DLD1 (cell line): ENCODE data around the gene TMEM238.

ENCODE experiments used
- in situ Hi-C: cut with HindIII; loops from 2 replicates; pipeline ENCODE4 v1.10.0; 2017; ENCODE audit warnings: low sequenced_read_pairs

Gene TMEM238

DNA sequence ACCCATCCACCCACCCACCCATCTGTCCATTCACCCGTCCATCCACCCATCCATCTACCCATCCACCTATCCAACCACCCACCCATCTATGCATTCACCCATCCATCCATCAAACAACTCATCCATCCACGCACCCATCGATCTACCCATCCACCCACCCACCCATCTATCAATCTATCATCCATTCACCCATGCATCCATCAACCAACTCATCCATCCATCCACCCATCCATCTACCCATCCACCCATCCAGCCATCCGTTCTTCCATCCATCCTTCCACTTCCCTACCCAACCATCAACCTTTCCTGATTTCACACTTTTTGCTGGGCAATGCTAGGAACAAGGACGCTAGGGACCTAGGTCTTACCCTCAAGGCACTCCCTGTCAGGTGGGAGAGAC, 2.1 kb downstream of the TMEM238 start:
- in situ Hi-C loops = no loop called here

- in situ Hi-C loops = no loop called here
Measured at GRCh38 chr19:55379174-55379573, 4.9 kb downstream of the TMEM238 start.

DNA sequence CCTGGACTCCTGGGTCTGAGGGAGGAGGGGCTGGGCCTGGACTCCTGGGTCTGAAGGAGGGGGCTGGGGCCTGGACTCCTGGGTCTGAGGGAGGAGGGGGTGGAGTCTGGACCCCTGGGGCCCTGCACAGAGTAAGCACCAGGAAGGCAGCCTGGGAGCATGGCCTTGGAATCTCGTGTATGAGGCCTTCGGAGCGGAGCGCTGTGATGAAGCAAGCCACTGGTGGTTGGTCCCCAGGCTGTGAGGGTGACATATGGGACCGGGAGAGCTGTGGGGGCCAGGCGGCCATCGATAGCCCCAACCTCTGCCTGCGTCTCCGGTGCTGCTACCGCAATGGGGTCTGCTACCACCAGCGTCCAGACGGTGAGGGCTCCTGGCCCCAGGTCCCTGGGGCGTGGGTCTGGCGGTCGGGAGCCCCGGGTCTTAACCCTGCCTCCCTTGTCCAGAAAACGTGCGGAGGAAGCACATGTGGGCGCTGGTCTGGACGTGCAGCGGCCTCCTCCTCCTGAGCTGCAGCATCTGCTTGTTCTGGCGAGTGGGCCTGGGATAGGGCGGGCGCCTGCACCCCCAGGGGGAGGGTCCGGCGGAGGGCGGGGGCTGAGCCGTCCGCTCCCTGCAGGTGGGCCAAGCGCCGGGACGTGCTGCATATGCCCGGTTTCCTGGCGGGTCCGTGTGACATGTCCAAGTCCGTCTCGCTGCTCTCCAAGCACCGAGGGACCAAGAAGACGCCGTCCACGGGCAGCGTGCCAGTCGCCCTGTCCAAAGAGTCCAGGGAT, 6.5 kb downstream of the TMEM238 start:
- in situ Hi-C loops = no loop called here

DNA sequence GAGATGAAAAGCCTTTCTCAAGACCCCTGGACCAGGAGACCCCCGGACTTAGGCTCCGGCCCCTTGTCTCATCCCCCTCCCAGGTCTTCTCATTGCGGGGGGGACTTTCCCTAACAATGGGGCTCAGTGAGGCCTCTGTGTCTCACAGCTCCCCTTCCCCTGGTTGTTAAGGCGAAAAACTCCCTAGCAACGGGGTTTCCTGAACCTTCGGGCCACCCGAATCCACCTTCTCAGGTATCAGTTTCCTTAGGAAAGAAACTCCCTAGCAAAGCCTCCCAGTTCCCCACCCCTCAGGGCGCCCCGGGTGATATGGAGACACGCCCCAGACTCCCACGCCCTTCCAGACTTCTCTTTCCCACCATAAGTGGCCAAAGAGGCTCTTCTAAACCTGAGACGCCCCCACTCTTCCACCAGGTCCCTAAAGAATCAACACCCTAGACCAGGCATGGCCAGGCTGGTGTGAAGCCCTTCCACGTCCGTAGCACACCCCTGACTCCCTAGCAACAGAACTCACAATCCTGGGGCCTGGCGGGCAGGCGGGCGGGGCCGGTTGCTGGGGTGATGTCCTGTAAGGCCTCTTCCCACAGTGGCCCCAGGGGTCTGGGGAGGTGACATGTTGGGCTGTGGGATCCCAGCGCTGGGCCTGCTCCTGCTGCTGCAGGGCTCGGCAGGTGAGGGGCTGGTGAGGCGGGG, 7.7 kb downstream of the TMEM238 start, which contains the start of gene TMEM190:
Gene TMEM190, plus strand, starts transcription at position 586 of the 693 bp plus-strand sequence. Its CDS starts 28 bp downstream, at position 614.
- in situ Hi-C loops = no loop called here

DNA sequence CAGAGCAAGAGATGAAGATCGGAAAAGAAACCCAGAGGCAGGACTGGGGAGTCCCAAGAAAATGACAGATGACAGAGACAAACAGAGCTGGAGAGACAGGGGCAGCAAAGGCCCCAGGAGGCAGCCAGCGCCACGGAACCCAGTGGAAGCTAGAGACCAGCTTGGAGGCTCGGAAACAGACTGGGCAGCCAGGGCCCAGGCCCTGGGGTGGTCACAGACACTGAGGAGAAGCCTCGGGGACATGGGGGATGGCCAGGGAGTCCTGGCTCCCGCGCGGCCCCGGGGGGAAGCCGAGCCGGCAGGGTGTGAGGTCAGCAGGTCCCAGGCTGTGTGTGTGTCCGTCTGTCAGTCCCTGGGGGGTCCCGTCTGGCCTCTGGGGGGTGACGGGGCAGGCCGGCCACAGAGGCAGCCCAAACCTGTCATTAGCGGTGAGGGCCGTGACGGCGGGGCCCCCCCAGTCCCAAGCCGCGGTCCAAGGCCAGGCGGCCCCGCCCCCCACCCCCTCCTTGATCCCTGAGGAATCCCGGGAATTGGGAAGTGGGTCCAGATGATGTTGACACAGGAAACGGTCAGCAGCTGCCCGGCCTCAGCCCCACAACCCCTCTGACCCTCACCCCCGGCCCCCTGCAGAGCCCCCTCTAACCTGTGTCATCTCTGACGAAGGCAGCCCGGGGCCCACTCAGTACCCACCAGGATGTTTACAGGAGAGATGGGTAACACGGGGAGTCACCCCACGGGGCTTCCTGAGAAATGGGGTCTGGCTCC, 9.9 kb downstream of the TMEM238 start:
- in situ Hi-C loops = no loop called here

- in situ Hi-C loops = no loop called here
Measured at GRCh38 chr19:55373306-55373992, 10.6 kb downstream of the TMEM238 start.

DNA sequence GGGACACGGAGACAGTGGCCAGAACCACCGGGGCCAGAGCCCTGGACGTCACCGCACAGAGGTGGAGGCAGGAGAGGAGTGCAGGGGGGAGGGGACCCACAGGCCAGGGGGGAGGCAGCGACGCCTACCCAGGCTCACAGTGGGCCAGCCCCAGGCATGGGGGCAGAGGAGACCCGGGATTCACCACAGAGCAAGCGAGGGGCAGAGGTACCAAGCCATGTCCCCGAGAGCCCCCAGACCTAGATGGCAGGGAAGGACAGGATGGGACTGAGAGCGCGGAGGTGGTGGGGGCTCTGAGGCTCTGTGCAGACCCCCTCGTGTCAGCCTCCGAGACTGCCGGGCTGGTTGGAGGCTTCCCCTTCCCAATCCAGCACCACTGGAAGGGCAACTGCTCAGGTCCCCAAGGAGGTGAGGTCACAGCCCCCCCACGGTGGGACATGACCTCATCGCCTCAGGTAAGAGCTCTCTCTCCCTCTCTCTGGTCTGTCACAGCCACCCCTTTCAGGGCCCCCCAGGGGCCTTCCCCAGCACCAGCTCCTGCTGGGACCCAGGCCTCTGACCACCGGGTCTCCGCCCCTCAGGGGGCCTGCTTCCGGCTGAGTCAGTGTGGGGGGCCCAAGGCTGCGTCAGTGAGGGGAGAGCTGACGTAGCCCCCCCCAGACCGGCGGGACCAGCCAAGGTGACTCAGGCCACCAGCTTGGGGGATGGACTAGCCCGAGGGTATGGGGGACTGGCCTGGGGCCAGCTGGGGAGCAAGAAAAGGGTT, 11.6 kb downstream of the TMEM238 start:
- in situ Hi-C loops = no loop called here

DNA sequence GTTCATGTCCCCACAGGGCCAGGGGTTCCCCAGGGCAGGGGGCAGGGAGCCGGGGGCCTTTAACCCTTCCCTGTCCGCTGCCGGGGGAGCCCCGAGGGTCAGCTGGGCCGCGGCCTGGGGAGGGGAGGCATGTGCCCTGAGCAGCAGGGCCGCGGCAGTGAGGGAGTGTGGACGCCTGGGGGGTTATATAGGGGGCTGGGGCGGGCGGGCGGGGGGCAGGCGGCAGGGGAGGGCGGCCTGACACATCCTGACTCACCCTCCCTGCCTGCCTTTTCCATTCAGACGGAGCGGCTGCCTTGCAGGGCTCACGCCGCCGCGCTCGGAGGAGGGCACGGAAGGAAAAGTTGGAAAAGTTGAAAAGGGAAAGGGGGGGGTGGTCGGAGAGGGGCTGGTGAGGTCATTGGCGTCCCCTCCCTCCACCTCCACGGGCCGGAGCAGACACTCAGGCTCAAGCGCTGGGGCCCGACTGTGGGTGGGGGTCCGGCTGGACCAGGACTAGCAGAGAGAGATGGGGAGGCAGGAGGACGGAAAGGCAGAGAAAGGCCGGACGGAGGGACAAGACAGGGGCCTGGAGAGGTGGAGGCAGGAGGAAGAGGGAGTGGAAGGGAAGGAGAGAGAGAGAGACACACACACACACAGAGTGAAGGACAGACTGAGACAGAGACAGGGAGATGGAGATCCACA, 13.6 kb downstream of the TMEM238 start, which contains the start of gene IL11:
Gene IL11, minus strand, starts transcription at position 159 of the 684 bp plus-strand sequence. Its CDS starts 153 bp downstream, at position 6.
- in situ Hi-C loops = no loop called here

- in situ Hi-C loops = no loop called here
Measured at GRCh38 chr19:55369653-55370304, 14.3 kb downstream of the TMEM238 start.

- in situ Hi-C loops = no loop called here
Measured at GRCh38 chr19:55368701-55369563, 15.2 kb downstream of the TMEM238 start.

GRCh38 chr19:55368106-55368505, 16.0 kb downstream of the TMEM238 start:
- in situ Hi-C loops = no loop called here

DNA sequence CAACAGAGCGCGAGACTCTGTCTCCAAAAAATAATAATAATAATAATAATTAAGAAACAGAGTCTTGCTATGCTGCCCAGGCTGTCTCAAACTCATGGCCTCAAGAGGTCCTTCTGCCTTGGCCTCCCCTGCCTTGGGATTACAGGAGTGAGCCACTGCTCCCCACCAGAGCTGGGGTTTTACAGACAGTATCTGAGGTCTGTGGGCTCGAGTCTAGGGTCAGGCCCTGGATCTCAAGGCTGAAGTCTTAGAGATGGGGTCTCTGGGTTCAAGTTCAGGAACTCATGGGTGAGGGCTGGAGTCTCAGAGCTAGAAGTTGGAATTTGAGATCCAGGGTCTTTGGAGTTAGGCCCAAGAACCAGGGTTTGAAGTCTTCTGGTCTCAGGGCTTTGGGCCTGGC, 17.3 kb downstream of the TMEM238 start:
- in situ Hi-C loops = no loop called here

DNA sequence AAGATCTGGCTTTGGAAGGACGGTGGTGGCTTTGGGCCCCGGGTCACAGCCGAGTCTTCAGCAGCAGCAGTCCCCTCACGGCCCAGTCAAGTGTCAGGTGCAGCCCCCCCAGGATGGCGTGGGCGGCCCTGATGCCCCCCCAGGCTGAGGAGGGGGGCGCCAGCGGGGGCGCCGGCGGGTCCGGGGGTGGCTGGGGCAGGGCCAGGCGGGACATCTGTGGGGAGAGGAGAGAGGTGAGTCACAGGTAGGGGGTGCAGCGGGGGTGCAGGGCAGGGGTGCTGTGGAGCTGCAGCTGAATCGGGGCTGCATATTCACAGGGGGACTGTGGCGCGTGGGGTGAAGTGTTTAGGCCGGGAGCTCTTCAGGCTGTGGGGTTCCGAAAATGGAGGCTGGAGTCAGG, 18.1 kb downstream of the TMEM238 start:
- in situ Hi-C loops = no loop called here

DNA sequence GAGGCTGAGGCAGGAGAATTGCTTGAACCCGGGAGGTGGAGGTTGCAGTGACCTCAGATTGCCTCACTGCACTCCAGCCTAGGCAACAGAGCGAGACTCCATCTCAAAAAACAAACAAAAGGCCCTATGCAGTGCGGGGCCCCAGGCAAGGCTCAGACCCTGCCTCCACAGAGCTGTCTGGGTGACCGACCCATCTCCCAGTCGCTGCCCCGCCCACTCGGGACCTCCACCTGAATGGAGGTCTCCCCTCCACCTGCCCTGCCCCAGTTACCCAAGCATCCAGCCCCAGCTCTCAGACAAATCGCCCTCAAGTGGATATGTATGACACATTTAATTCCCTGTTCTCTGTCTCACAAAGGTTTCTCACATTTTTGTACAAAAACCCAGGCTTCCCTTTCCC, 18.8 kb downstream of the TMEM238 start:
- in situ Hi-C loops = no loop called here

DNA sequence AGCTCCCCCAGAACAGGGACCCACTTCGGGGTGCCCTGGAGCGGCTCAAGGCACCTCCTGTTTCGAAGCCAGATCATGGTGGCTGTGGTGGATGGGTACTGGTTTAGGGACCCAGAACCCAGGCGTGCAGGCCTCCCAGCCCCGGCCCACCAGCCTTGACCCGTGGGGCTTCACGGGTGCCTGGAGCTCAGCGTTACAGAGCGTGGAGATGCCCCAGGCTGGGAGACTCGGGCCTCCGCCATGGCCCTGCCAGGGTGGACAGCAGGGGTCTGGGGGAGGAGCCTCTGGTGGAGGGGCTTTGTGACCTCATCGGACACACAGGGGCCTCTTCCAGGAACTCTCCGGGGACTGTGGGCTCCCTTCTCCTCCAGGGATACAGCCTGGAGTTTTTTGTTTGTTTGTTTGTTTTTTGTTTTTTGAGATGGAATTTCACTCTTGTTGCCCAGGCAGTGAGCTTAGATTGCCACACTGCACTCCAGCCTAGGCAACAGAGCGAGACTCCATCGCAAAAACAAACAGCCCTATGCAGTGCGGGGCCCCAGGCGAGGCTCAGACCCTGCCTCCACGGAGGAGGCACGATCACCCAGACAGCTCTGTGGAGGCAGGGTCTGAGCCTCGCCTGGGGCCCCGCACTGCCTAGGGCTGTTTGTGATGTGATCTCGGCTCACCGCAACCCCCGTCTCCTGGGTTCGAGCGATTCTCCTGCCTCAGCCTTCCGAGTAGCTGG, 20.9 kb downstream of the TMEM238 start, which contains the start of gene GARIN5B:
Gene GARIN5B, minus strand, starts transcription at position 271 of the 727 bp plus-strand sequence. Its CDS starts 194 bp downstream, at position 77.
- in situ Hi-C loops = no loop called here

GRCh38 chr19:55362174-55362989, 21.7 kb downstream of the TMEM238 start:
- in situ Hi-C loops = no loop called here
